A673 (cell line): Measurements from ENCODE around the gene GDF3. TPM values are rescaled to one million over a fixed set of nuclear protein-coding genes. Genes with fewer than 3 reads are reported as not detected.

ENCODE experiments used
- BruUV-seq: library from RNA; stranded (reverse); fragments of 400-500 nt; replicated peaks from 2 replicates; lab custom pipeline; 2021; lab: Mats Ljungman, UMichigan
- CTCF ChIA-PET: fragments of 300-600 bp; sonication (Branson Sonifier 250); formaldehyde crosslinking; loops from one replicate; lab custom pipeline; 2022; ENCODE audit warnings: antibody characterized with exemption; lab: Charles Lee
- POLR2A ChIA-PET: fragments of 300-600 bp; sonication (Branson Sonifier 250); formaldehyde crosslinking; loops from one replicate; lab custom pipeline; 2022; ENCODE audit warnings: antibody characterized with exemption; ENCODE audit not compliant: low non-redundant PET; lab: Charles Lee
- DNase-seq: peaks from one replicate; pipeline ENCODE4 v3.0.0-alpha.2; 2015; ENCODE audit warnings: low spot score
- H3K27ac ChIP-seq: fragments of 200-600 bp; sonication (generic); 2 replicates; pipeline ENCODE4 v1.5.1; 2016; ENCODE audit warnings: mixed run types, low read depth, mild to moderate bottlenecking, mixed read lengths, antibody characterized with exemption, low read length; ENCODE audit not compliant: poor library complexity, severe bottlenecking
- H3K27me3 ChIP-seq: fragments of 200-600 bp; sonication (generic); replicated peaks from 2 replicates; pipeline ENCODE4 v1.6.1; 2017; ENCODE audit warnings: mixed run types, low read depth, mild to moderate bottlenecking, mixed read lengths, antibody characterized with exemption, low read length; ENCODE audit not compliant: insufficient read depth, poor library complexity
- H3K36me3 ChIP-seq: fragments of 200-600 bp; sonication (generic); 2 replicates; pipeline ENCODE4 v1.6.1; 2016; ENCODE audit warnings: mixed run types, mild to moderate bottlenecking, mixed read lengths, antibody characterized with exemption, low read length; ENCODE audit not compliant: insufficient read depth, poor library complexity, severe bottlenecking
- H3K4me1 ChIP-seq: fragments of 200-600 bp; sonication (generic); 2 replicates; pipeline ENCODE4 v1.6.1; 2017; ENCODE audit warnings: mixed run types, mild to moderate bottlenecking, mixed read lengths, antibody characterized with exemption, low read length; ENCODE audit not compliant: insufficient read depth, poor library complexity, severe bottlenecking
- H3K4me3 ChIP-seq: fragments of 200-600 bp; sonication (generic); 2 replicates; pipeline ENCODE4 v1.5.1; 2016; ENCODE audit warnings: low read depth, mixed run types, mild to moderate bottlenecking, mixed read lengths, low read length; ENCODE audit not compliant: poor library complexity, severe bottlenecking
- H3K9me3 ChIP-seq: fragments of 200-600 bp; sonication (generic); 2 replicates; pipeline ENCODE4 v1.6.1; 2016; ENCODE audit warnings: mixed run types, low read depth, mild to moderate bottlenecking, mixed read lengths, antibody characterized with exemption, low read length; ENCODE audit not compliant: poor library complexity, severe bottlenecking
- EZH2 ChIP-seq: fragments of 200-600 bp; sonication (generic); IDR thresholded peaks from 2 replicates; pipeline ENCODE4 v1.6.1; 2017; ENCODE audit warnings: borderline replicate concordance, low read depth, mild to moderate bottlenecking, mixed read lengths, antibody characterized with exemption, low read length; ENCODE audit not compliant: poor library complexity, severe bottlenecking
- intact Hi-C: fragments of 100-400 bp; cut with micrococcal nuclease; formaldehyde crosslinking; loops from one replicate; pipeline ENCODE4 v1.10.0; 2022; ENCODE audit not compliant: unreplicated experiment
- total RNA-seq: library from RNA; stranded (reverse); gene quantifications from 2 replicates; pipeline ENCODE4 v1.2.3, GENCODE V29; 2021
- TF ChIP-seq, protein P1 (sequence below): fragments of 300-800, 200-600 bp; sonication (generic); conservative IDR thresholded peaks from 2 replicates; pipeline ENCODE4 v1.5.1; 2017; ENCODE audit warnings: low read depth, mild to moderate bottlenecking, antibody characterized with exemption, low read length, moderate library complexity, mixed read lengths

Gene GDF3
- total RNA-seq, 1 experiment from 2014 or later, result not detected

GRCh38 chr12:7647071-7647470, 48.5 kb downstream of the GDF3 start:
- BruUV-seq, result no TSS peak
- Histone ChIP-seq H3K9me3 (no peaks in the 10 kb centered on the region), H3K4me1 (no peaks in the 10 kb centered on the region), H3K27me3 (no peaks in the 10 kb centered on the region), H3K4me3 (no peak overlapping the region), H3K27ac (no peak overlapping the region), H3K36me3 (no peaks in the 10 kb centered on the region)
- ChIA-PET CTCF (no interaction called here), POLR2A (no interaction called here)
- intact Hi-C loops, result no loop called here
- no peak for TF ChIP-seq EZH2
- TF ChIP-seq, protein P1, sequence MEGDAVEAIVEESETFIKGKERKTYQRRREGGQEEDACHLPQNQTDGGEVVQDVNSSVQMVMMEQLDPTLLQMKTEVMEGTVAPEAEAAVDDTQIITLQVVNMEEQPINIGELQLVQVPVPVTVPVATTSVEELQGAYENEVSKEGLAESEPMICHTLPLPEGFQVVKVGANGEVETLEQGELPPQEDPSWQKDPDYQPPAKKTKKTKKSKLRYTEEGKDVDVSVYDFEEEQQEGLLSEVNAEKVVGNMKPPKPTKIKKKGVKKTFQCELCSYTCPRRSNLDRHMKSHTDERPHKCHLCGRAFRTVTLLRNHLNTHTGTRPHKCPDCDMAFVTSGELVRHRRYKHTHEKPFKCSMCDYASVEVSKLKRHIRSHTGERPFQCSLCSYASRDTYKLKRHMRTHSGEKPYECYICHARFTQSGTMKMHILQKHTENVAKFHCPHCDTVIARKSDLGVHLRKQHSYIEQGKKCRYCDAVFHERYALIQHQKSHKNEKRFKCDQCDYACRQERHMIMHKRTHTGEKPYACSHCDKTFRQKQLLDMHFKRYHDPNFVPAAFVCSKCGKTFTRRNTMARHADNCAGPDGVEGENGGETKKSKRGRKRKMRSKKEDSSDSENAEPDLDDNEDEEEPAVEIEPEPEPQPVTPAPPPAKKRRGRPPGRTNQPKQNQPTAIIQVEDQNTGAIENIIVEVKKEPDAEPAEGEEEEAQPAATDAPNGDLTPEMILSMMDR, result no peak
- DNase-seq, result no peak

GRCh38 chr12:7646178-7646475, 49.4 kb downstream of the GDF3 start:
- Histone ChIP-seq H3K4me1 (no peaks in the 10 kb centered on the region), H3K27me3 (no peaks in the 10 kb centered on the region), H3K4me3 (no peak overlapping the region), H3K36me3 (no peaks in the 10 kb centered on the region), H3K9me3 (no peaks in the 10 kb centered on the region), H3K27ac (no peak overlapping the region)
- no peak for DNase-seq
- no TSS peak for BruUV-seq
- POLR2A ChIA-PET, result no interaction called here
- TF ChIP-seq, protein P1, result no peak
- TF ChIP-seq EZH2, result no peak
- CTCF ChIA-PET, result no interaction called here
- intact Hi-C loops, result no loop called here

GRCh38 chr12:7645395-7646177, 50.0 kb downstream of the GDF3 start:
- POLR2A ChIA-PET, result no interaction called here
- Histone ChIP-seq H3K4me3 (no peak overlapping the region), H3K27me3 (no peaks in the 10 kb centered on the region), H3K4me1 (no peaks in the 10 kb centered on the region), H3K9me3 (no peaks in the 10 kb centered on the region), H3K36me3 (no peaks in the 10 kb centered on the region), H3K27ac (no peak overlapping the region)
- DNase-seq, result peak; percentile 62
- no TSS peak for BruUV-seq
- intact Hi-C loops, result no loop called here
- CTCF ChIA-PET, result no interaction called here
- TF ChIP-seq EZH2, result no peak
- TF ChIP-seq, protein P1, result peak; percentile 82
